HFFc6 (cell line): ENCODE data around the gene TFEC. TPM values are rescaled to one million over a fixed set of nuclear protein-coding genes. Genes with fewer than 3 reads are reported as not detected.
"Not testable (repeated sequence)": the region's sequence is repeated elsewhere in the genome, so short reads cannot be mapped to it uniquely, and the experiment has no call there.

Experiments
- DNase-seq: peaks from one replicate; pipeline ENCODE4 v3.0.0-alpha.2; 2018
- H3K27ac Mint-ChIP-seq: 2 replicates; pipeline ENCODE4 v1.8.0; 2020; ENCODE audit warnings: mild to moderate bottlenecking, mixed read lengths
- H3K27me3 Mint-ChIP-seq: 2 replicates; pipeline ENCODE4 v1.8.0; 2021; ENCODE audit warnings: mild to moderate bottlenecking, moderate library complexity, mixed read lengths; ENCODE audit not compliant: insufficient read depth
- H3K36me3 Mint-ChIP-seq: 2 replicates; pipeline ENCODE4 v1.8.0; 2021; ENCODE audit warnings: low read depth, mixed read lengths
- H3K4me1 Mint-ChIP-seq: 2 replicates; pipeline ENCODE4 v1.8.0; 2020; ENCODE audit warnings: low read depth, mixed read lengths
- H3K4me3 Mint-ChIP-seq: 2 replicates; pipeline ENCODE4 v1.8.0; 2020; ENCODE audit warnings: mild to moderate bottlenecking, moderate library complexity, mixed read lengths
- H3K9me3 Mint-ChIP-seq: 2 replicates; pipeline ENCODE4 v1.8.0; 2020; ENCODE audit warnings: mild to moderate bottlenecking, mixed read lengths
- CTCF ChIP-seq: fragments of 200-600 bp; sonication (generic); IDR thresholded peaks from 2 replicates; pipeline ENCODE4 v1.5.0; 2021; ENCODE audit warnings: antibody characterized with exemption, mild to moderate bottlenecking
- total RNA-seq, 6 experiments: library from RNA; stranded (reverse); fragmentation: NEBNext Ultra II Directional; extraction: Animal tissue kit (Norgen Biotek cat#: 25700); gene quantifications; 2 replicates in 1 of 6; 3 replicates in 5 of 6; pipeline ENCODE4 v1.2.3, GENCODE V29; 2021

Gene TFEC
- total RNA-seq, 6 experiments from 2014 or later: 0.11 to 0.23 (median 0.17) TPM; not detected in 2

DNA sequence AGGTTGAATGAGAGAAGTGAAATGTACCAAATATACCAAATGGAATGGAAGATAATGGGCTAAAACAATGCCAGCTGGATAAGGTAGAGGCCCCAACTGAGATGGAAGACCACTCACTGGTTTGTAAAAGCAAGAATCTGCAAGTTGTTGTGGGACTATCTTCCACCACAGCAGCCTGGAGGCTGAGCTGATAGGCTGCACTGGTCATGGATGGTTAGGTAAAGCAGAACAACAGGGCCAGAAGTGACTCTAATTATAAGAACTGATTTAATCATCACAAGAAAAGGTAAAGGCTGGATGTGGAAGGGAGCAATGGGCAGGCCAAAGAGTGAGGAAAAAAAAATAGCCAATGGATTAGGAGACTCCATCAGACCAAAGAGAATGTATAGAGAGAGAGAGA lies 11.8 kb downstream of the TFEC start:
- Mint-ChIP-seq H3K36me3 (no peaks in the 10 kb centered on the region), H3K27me3 (no peaks in the 10 kb centered on the region), H3K4me3 (no peak overlapping the region), H3K9me3 (no peaks in the 10 kb centered on the region), H3K27ac (no peak overlapping the region), H3K4me1 (no peaks in the 10 kb centered on the region)
- TF ChIP-seq CTCF: no peak
- no peak for DNase-seq

DNA sequence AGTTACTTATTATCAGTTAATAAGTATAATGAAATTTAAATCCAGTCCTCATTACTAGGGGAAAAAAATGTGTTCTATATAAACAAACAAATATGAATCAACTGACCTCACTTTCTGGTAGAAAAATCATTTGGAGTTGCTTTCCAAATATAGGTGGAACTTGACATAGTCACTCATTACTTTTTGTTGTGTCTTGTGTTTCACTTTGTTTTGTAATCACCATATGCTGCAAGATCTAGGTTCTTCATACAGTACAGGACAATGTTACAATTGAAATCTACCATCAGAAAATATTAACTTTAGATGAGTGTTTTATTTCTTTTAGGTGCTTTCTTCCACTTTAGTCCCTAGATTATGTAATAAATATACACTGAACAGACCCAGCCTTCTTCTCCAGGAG lies 16.9 kb downstream of the TFEC start:
- Mint-ChIP-seq H3K27ac (no peak overlapping the region), H3K4me3 (no peak overlapping the region), H3K27me3 (no peaks in the 10 kb centered on the region), H3K9me3 (no peaks in the 10 kb centered on the region), H3K4me1 (no peaks in the 10 kb centered on the region), H3K36me3 (no peaks in the 10 kb centered on the region)
- no peak for TF ChIP-seq CTCF
- no peak for DNase-seq

DNA sequence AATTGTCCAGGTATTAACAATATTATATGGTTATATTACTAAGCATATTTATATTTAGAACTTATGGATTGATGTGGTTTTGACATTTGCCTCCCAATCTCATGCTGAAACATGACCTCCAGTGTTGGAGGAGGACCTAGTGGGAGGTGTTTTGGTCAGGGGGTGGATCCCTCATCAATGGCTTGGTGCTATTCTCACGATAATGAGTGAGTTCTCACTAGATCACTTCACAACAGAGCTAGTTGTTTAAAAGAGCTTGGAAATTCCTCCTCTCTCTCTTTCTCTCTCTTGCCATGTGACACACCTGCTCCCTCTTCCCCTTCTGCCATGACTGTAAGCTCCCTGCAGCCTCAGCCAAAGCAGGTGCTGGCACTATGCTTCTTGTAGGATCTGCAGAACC lies 19.0 kb downstream of the TFEC start:
- no peaks in the 10 kb centered on the region for H3K4me1 Mint-ChIP-seq
- H3K27ac Mint-ChIP-seq: no peak overlapping the region

GRCh38 chr7:116004762-116005161 lies 25.8 kb downstream of the TFEC start:
- H3K27ac Mint-ChIP-seq, DNase-seq, H3K4me1 Mint-ChIP-seq, H3K27me3 Mint-ChIP-seq, H3K36me3 Mint-ChIP-seq, H3K4me3 Mint-ChIP-seq, H3K9me3 Mint-ChIP-seq: not testable (repeated sequence)

More for the DNA sequence above, 19.0 kb downstream of the TFEC start:
- no peak overlapping the region for H3K4me3 Mint-ChIP-seq
- TF ChIP-seq CTCF: no peak
- no peaks in the 10 kb centered on the region for H3K36me3 Mint-ChIP-seq
- no peak for DNase-seq
- no peaks in the 10 kb centered on the region for H3K9me3 Mint-ChIP-seq
- H3K27me3 Mint-ChIP-seq: no peaks in the 10 kb centered on the region

DNA sequence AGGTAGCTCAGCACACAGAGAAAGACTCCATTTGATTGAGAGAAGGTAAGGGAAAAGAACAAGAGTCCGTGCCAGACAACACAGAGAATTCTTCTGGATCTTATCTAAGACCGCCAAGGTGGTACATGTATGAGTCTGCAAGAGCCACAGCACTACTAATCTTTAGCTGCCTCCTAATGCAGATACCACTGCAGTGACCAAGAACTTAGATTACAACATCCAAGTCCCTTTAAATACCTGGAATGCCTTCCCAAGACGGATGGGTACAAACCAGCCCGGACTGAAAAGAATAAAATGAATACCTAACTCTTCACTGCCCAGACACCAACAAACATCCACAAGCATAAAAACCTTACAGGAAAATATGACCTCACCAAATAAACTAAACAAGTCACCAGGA lies 33.3 kb downstream of the TFEC start:
- TF ChIP-seq CTCF: no peak
- Mint-ChIP-seq H3K27me3 (peaks cover 2% of the 10 kb centered on the region; the same call in 1 of the 2 replicates), H3K4me3 (no peak overlapping the region), H3K36me3 (no peaks in the 10 kb centered on the region), H3K9me3 (no peaks in the 10 kb centered on the region), H3K27ac (no peak overlapping the region), H3K4me1 (no peaks in the 10 kb centered on the region)
- no peak for DNase-seq

DNA sequence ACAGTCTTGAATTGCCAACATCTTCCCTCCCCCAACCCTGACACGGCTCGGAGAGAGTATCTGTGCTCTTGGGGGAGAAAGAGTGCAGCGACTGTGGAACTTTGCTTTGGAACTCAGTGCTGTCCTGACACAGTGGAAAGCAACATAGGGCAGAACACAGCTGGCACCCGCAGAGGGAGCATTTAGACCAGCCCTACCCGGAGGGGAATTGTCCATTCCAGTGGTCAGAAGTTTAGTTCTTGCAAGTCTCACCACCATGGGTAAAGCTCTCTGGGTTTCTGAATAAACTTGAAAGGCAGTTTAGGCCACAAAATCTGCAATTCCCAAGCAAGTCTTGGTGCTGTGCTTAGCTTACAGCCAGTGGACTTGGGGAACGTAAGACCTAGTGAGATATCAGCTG lies 34.9 kb downstream of the TFEC start:
- Mint-ChIP-seq H3K9me3 (no peaks in the 10 kb centered on the region), H3K36me3 (no peaks in the 10 kb centered on the region), H3K4me1 (no peaks in the 10 kb centered on the region), H3K27me3 (peaks cover 2% of the 10 kb centered on the region; the same call in 1 of the 2 replicates), H3K4me3 (no peak overlapping the region), H3K27ac (no peak overlapping the region)
- no peak for TF ChIP-seq CTCF
- DNase-seq: no peak
